KOPT-K1 (cell line): ENCODE measurements around the gene MRM3.
A peak's percentile ranks its signal among the peaks of the same experiment; 100 is the strongest.
"Not testable (repeated sequence)": the region's sequence is repeated elsewhere in the genome, so short reads cannot be mapped to it uniquely, and the experiment has no call there.

ENCODE experiments used
- H3K27ac ChIP-seq: fragments of 200-600 bp; sonication (generic); 2 replicates; pipeline ENCODE4 v1.5.1; 2016; ENCODE audit warnings: antibody characterized with exemption, mild to moderate bottlenecking, low read depth, low read length; ENCODE audit not compliant: poor library complexity, severe bottlenecking
- H3K36me3 ChIP-seq: fragments of 200-600 bp; sonication (generic); 2 replicates; pipeline ENCODE4 v1.5.1; 2017; ENCODE audit warnings: antibody characterized with exemption, mild to moderate bottlenecking, low read length, moderate library complexity; ENCODE audit not compliant: insufficient read depth
- H3K9me3 ChIP-seq: fragments of 200-600 bp; sonication (generic); 2 replicates; pipeline ENCODE4 v1.5.1; 2017; ENCODE audit warnings: antibody characterized with exemption, low read length, mild to moderate bottlenecking; ENCODE audit not compliant: insufficient read depth, poor library complexity, severe bottlenecking

The MRM3 gene, protein sequence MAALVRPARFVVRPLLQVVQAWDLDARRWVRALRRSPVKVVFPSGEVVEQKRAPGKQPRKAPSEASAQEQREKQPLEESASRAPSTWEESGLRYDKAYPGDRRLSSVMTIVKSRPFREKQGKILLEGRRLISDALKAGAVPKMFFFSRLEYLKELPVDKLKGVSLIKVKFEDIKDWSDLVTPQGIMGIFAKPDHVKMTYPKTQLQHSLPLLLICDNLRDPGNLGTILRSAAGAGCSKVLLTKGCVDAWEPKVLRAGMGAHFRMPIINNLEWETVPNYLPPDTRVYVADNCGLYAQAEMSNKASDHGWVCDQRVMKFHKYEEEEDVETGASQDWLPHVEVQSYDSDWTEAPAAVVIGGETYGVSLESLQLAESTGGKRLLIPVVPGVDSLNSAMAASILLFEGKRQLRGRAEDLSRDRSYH

DNA sequence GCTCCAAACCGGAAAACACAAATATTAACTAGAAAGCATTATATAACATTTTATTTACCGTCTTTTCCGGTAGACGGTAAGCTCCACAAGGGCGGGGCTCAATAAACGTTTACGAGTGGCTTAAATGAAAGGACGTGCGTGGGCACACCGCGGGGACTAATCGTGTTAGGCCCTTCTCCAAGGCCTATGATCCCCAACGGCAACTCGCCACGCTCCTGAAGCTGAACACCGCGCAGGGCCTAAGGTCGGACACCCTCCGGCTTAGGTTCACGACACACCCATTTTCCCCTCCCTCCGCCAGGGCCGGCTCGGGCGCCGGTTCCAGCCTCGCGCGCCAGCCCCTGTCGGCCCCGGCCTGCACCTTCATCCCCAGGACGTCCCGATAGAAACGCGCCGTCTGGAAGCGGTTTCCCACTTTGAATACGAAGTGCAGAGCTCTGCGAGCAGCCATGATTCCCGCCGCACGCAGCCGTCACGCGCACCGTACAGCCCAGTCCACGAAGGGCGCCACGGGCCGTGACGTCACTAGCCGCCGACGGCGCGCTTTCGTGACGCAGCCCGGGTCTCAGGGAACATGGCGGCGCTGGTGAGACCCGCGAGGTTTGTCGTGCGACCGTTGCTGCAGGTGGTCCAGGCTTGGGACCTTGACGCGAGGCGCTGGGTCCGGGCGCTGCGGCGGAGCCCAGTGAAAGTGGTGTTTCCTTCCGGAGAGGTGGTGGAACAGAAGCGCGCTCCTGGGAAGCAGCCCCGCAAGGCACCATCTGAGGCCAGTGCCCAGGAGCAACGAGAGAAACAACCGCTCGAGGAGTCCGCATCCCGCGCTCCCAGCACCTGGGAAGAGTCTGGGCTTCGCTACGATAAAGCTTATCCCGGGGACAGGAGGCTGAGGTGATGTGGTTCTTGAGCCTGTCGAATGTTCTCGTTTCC, at the start of gene MRM3, which contains the start of gene GLOD4:
TSS of gene MRM3 (plus strand) at position 549 of the 927 bp plus-strand sequence. CDS start at position 575, 26 bp downstream.
TSS of gene GLOD4 (minus strand) at position 476 of the 927 bp plus-strand sequence. CDS start at position 451, 25 bp downstream.
- no peaks in the 10 kb centered on the region for H3K9me3 ChIP-seq
- peak within 1 kb of the TSS; percentile 85 for H3K27ac ChIP-seq
- peaks cover 58% of the 10 kb centered on the region for H3K36me3 ChIP-seq

DNA sequence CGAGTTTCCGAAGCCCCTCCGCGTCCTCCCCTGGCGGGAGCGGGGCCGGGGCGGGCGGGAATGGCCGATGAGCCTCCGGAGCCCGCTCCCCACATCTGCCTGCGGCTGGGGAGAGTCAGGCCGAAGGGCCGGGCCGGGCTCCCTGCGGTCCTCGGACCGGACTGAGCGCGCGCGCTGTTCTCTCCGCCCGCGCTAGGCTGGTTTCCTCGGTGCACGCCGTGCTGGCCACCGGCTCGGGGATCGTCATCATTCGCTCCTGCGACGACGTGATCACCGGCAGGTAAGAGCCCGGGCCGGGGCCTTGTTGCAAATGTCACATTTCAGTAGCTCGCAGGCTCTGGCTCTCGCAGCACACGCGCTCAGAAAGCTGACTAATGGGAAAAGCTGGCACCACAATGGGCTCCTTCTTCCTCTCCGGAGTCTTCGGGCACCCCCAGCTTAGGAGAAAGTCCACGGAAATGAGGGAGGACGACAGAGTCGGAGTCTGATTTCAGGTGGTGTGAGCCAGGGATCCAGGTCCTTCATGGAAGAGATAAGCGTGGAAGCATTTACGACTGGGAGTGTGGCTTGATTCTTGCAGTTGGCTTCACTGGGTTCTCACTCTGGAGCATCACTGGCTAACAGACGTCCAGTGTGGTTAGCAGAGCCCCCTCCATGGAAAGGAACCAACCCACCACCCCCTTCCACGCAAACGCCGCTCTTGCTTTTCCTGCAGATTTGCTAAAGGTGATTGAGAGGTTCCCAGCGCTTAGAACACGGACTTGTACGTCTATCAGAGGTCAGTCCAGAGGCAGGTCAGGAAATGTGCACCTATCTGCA, 49.0 kb upstream of the MRM3 start:
- peaks cover 22% of the 10 kb centered on the region for H3K36me3 ChIP-seq
- H3K27ac ChIP-seq, result peak overlapping the region; percentile 50
- no peaks in the 10 kb centered on the region for H3K9me3 ChIP-seq

DNA sequence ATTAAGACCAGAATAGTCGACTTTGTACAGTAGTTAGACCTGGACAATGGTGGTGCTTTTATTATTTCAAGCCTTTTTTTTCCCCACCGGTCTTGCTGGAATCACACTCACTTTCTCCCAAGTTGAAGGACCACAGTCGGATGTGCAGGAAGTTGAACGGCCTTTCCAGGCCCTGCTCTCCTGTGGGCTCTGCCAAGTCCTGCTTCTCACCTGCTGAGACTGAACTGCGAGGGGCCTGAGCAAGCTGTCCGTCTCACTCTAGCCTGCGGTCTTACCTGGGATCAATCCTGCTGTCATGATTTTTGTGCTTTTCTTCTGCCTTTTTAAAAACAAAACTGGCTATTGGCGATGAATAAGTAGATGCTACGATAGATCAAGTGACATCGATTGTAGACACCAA, 48.4 kb upstream of the MRM3 start:
- peaks cover 28% of the 10 kb centered on the region for H3K36me3 ChIP-seq
- no peak overlapping the region for H3K27ac ChIP-seq
- no peaks in the 10 kb centered on the region for H3K9me3 ChIP-seq

DNA sequence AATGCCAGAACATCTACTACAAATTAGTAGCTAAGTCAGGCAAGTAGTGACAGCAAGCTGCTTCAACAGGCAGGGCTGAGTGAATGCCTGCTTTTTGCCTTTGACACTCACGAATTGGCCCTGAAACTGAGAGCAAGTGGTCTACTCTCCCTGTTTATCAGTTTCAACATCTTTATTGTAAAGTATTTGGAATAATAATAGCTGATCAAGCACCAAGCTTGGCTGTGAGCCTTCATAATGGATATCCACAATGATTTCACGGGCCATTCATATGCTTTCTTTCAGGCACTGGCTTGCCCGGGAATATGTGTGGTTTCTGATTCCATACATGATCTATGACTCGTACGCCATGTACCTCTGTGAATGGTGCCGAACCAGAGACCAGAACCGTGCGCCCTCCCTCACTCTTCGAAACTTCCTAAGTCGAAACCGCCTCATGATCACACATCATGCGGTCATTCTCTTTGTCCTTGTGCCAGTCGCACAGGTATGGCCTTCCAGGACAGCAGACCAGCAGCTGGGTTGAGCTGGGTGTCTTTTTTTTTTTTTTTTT, 44.5 kb upstream of the MRM3 start:
- peaks cover 65% of the 10 kb centered on the region for H3K36me3 ChIP-seq
- no peaks in the 10 kb centered on the region for H3K9me3 ChIP-seq
- no peak overlapping the region for H3K27ac ChIP-seq

DNA sequence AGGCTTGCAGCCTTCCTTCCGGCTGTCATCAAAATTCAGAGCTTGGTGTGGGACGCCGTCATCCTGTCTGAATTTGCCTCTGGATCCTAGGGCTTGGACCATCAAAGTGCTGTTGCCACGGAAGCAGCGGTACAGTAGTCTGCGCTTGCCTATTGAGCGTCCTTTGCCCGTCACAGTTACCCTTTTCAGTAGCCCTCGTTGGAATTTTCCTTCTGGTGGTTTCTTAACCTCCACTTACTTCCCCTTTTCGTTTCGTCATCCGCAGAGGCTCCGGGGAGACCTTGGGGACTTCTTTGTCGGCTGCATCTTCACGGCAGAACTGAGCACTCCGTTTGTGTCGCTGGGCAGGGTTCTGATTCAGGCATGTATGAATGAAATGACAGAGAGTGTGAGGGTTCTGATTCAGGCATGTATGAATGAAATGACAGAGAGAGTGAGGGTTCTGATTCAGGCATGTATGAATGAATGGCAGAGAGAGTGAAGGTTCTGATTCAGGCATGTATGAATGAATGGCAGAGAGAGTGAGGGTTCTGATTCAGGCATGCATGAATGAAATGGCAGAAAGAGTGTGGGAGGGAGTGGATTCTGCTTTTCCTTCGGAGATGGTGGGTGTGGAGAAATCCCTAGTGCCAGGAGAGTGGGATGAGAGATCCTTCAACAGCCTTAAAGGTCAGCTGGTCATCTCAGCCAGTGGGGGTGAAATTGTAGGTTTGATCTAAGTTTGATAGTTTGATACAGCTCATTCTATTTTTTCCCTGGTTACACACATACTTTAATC, 41.7 kb upstream of the MRM3 start:
- no peak overlapping the region for H3K27ac ChIP-seq
- no peaks in the 10 kb centered on the region for H3K9me3 ChIP-seq
- peaks cover 88% of the 10 kb centered on the region for H3K36me3 ChIP-seq

DNA sequence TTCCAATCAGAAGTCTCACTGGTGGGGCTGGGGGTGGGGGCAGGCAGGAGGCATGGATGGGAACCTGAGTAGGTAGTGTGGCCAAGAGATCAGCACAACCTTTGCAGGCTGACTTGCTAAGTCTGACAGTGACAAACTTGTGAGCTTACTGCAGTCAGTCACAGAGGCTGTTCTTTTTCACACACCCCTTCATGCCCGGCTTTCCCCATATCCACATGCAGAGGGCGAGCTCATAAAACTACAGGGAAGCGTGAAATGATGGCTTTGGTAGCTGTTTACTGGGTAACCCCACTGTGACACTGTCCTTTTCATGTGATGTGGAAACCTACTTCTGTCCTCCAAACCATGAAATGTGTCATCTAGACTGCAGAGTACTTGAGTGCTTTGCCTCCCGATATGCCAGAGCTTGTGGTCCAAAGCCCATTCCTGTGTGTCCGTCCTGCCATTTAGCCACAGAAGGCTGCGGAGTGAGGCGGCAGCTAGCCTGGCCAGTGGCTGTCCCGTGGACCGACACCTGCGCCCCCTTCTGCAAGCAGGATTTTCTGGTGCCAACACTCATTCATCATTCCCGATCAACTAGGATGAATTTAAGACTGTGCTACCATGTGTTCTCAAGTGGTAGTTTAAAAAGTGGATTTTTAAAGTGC, 39.9 kb upstream of the MRM3 start:
- Histone ChIP-seq H3K27ac (no peak overlapping the region), H3K36me3 (peaks cover 96% of the 10 kb centered on the region), H3K9me3 (no peaks in the 10 kb centered on the region)

DNA sequence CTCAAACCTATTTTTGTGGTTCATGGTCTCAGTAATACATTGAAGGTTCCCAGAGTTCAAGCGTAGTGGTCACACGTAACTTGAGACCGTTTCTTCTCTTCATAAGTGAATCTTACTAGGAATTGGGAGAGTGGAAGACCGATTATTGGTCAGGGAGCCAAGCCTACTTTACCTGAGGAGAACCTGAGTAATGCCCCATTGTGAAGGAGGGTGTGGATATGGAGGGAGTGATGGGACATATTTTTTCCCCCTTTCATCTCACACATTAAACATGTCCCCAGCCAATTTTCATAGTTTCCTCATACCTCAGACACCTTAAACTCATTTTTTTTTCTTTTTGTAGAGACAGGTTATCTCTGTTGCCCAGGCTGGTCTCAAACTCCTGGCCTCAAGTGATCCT, 39.0 kb upstream of the MRM3 start:
- H3K27ac ChIP-seq, result no peak overlapping the region
- no peaks in the 10 kb centered on the region for H3K9me3 ChIP-seq
- peaks cover 98% of the 10 kb centered on the region for H3K36me3 ChIP-seq

DNA sequence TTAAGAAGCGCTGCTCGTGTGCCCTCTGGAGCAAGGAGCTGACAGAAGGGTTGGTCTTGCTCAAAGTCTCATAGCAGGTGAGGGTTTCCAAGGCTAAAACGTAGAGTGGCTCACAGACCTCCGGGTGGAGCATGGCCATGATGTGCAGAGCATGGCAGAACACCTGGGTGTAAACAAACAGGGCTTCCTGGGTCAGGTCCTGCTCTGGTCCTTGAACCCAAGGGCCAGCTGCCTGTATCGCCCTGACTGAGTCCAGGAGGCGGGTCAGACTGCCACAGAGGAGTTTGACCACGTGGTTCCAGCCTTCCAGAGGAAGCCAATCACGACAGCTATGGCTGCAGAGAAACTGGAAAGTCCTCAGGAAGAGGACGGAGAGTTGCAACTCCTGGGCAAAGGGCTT, 37.2 kb upstream of the MRM3 start:
- H3K27ac ChIP-seq, result no peak overlapping the region
- peaks cover 87% of the 10 kb centered on the region for H3K36me3 ChIP-seq
- no peaks in the 10 kb centered on the region for H3K9me3 ChIP-seq

DNA sequence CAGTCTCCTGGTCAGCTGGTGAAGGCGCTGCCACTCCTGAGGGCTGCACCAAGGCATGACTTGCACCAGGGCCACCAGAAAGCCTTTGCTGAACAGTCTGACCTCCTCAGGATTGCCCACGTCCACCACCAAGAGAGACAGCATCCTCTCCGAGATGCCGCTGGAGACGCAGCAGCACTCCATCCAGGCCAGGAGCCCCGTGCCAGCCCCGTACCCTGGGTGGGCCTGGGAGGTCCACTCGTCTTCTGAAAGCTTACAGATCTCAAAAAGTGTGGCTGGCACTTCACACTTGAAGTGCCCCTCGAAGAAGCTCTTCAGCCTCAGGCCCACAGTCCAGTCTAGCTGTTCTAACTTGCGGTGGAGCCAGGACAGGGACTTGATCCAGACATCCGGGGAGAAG, 36.7 kb upstream of the MRM3 start:
- H3K9me3 ChIP-seq, result no peaks in the 10 kb centered on the region
- peaks cover 82% of the 10 kb centered on the region for H3K36me3 ChIP-seq
- no peak overlapping the region for H3K27ac ChIP-seq

DNA sequence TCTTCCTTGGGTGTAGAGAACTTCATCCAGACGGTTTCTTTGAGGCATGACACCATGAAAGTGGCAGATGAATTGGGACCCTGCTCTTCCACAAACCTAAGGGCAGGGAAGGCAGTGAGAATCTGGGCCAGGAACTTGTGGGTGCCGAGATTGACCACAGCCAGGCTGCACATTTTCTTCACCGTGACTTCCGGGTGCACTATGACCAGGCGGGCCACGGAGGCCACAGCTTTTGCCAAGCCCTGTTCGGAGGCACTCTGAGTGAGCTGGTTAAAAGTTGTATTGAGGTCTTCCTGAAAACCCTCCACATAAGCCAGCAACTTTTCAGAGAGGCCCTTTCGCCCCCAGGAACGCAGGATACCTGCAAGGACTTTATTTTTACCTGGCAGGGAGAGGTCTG, 36.0 kb upstream of the MRM3 start:
- Histone ChIP-seq H3K27ac (no peak overlapping the region), H3K9me3 (no peaks in the 10 kb centered on the region), H3K36me3 (peaks cover 74% of the 10 kb centered on the region)

DNA sequence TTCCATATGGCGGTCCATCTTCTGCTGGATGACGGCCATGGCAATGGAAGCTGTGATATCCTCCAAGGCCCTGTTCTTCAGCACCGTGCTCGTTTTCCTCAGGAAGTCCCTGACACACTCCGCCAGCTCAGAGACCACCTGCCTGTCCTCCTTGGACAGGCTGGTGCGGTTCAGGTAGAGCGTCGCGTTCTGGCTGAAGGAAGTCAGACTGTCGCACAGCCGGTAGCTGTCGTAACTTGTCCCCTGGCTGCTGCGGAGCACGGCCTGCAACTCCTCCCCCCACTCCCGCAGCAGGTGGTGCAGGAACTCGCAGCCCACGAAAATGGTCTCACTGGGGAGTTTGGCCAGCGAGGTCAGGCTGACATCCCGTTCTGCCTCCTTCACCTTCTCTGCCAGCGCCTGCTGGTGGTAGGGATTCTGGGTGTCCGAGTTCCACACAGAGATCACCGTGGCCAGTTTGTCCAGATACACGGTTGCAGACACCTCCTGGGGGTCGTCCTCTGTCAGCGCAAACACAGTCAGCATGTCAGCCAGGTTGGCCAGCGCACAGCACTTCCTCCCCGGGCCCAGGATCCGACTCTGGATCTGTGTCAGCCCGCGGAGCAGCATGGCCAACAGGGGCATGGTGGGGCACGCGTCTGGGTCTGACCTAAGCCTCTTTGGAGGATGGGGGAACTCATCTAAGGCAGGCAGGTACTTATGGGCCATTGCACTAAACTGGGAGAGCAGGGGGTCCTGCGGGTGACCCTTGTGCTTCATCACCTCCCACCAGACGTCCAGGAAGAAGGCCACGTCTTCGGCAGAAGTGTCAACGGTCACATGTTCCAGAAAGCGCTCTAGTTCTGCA, 35.1 kb upstream of the MRM3 start:
- peaks cover 66% of the 10 kb centered on the region for H3K36me3 ChIP-seq
- no peaks in the 10 kb centered on the region for H3K9me3 ChIP-seq

DNA sequence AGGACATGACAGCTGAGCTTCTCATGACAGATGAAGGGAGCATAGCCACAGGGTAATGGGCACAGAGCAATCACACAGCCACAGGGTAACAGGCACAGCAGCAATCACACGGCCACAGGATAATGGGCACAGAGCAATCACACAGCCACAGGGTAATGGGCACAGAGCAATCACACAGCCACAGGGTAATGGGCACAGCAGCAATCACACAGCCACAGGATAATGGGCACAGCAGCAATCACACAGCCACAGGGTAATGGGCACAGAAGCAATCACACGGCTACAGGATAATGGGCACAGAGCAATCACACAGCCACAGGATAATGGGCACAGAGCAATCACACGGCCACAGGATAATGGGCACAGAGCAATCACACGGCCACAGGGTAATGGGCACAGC, 33.5 kb upstream of the MRM3 start:
- H3K9me3 ChIP-seq, H3K27ac ChIP-seq: not testable (repeated sequence)
- peaks cover 50% of the 10 kb centered on the region for H3K36me3 ChIP-seq

More for the DNA sequence above, 35.1 kb upstream of the MRM3 start:
- H3K27ac ChIP-seq, result no peak overlapping the region

DNA sequence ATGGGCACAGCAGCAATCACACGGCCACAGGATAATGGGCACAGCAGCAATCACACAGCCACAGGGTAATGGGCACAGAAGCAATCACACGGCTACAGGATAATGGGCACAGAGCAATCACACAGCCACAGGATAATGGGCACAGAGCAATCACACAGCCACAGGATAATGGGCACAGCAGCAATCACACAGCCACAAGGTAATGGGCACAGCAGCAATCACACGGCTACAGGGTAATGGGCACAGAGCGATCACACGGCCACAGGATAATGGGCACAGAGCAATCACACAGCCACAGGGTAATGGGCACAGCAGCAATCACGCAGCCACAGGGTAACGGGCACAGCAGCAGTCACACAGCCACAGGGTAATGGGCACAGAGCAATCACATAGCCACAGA, 32.8 kb upstream of the MRM3 start:
- not testable (repeated sequence) for H3K9me3 ChIP-seq, H3K27ac ChIP-seq
- H3K36me3 ChIP-seq, result peaks cover 42% of the 10 kb centered on the region
